Stimulated activated CD8-positive, alpha-beta memory T cell treated with anti-CD3 and anti-CD28 coated beads, Interleukin-15, amount 100 ng/mL, for 24 hours (primary cell): Measurements from ENCODE around the gene SHROOM3.

Experiments
- DNase-seq: peaks from one replicate; pipeline ENCODE4 v3.0.0-alpha.2; 2020; ENCODE audit warnings: low read depth

The SHROOM3 gene

DNA sequence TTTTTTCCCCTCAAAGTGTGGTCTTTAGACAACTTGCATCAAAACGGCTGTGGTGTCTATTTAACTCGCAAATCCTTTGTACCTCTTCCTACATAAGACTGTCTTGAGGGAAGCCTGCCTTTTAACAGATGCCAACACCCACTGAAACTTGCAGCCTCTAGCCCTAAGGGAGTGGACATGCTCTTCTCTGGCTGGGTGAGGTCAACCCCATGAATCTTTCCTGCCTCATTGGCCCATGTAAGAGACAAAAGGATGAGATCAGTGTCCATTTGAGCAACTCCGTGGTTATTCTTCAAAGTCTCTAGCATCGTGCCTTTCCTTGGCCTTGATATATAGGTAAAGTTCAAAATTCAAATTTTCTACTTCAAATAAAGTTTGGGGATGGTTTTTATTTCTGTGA lies 134.7 kb downstream of the SHROOM3 start:
- DNase-seq = no peak

DNA sequence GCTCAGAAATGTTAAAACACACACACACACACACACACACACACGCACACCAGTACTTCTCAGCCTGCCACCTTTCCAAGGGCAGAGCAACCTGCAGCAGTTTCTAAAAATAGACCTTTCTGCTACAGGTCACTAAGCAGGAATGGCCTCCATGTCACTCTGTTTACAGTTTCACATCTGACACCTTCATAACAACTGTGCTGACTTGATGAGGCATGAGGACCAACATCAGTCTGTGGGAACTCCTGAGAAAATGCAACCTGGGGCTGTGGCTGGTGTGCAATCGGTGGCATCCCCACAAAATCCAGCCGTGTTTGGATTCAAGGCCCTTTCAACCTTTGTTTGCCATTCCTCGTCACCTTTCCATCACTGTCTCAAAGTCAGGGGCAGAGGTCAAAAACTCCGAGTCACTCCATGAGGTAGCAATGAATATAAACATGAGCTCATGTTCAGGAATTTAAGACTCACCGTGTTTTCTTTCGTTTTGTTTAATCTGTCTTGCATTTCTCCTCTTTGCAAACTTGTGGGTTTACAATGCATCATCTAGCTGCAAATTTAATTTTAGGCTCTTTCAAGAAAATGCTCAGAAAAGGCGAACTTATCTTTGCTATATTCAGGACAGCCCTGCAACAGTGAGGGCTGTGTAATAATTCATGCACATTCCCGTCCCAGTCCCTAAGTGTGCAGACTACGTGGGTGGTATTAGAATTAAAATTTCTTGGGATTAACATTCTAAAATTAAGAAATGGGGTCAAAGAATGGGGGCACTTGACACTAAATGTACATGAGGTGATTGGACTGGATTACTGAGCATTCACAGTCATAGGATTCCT lies 135.3 kb downstream of the SHROOM3 start:
- DNase-seq = no peak

GRCh38 chr4:76571274-76571673 lies 136.2 kb downstream of the SHROOM3 start:
- DNase-seq = no peak

GRCh38 chr4:76572224-76572623 lies 137.2 kb downstream of the SHROOM3 start:
- DNase-seq = no peak

- no peak for DNase-seq
These were observed 141.8 kb downstream of the SHROOM3 start for GRCh38 chr4:76576824-76577223.

- DNase-seq = no peak
These were observed 143.1 kb downstream of the SHROOM3 start for GRCh38 chr4:76578002-76578560.

DNA sequence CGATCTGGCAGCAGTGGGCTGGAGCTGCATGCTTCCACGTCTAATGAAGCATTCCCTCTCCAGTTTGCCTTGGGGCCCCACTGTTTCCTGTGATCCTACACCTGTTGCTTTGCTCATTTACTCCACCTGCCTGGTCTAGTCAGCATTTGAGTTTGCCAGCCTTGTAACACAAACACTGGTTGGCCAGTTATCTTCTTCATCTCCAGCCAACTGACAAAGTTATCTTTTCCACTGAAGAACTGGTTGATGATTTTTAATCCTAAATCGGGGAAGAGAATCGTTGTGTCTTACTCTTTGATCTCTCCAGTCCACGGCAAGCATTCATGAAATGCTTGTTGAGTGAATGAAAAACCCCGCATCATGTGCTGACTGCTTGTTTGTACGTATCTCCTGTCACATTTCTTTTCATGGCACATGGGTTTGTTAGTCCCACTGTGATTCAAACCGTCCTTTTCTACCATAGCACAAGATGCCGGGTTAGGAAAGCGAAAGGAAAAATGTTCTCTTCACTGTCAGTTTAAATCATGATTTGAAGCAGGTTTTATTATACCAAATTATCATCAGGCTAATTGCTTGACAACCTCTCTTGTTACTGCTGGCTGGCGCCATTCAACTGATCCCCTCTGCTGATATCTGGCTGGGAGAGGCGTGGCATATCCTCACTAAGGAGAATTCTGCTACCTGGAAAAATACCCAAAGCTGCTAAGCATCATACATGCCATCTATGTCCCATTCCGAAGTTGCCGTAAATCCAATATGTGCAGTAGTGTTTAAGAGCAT lies 144.8 kb downstream of the SHROOM3 start:
- DNase-seq = no peak

DNA sequence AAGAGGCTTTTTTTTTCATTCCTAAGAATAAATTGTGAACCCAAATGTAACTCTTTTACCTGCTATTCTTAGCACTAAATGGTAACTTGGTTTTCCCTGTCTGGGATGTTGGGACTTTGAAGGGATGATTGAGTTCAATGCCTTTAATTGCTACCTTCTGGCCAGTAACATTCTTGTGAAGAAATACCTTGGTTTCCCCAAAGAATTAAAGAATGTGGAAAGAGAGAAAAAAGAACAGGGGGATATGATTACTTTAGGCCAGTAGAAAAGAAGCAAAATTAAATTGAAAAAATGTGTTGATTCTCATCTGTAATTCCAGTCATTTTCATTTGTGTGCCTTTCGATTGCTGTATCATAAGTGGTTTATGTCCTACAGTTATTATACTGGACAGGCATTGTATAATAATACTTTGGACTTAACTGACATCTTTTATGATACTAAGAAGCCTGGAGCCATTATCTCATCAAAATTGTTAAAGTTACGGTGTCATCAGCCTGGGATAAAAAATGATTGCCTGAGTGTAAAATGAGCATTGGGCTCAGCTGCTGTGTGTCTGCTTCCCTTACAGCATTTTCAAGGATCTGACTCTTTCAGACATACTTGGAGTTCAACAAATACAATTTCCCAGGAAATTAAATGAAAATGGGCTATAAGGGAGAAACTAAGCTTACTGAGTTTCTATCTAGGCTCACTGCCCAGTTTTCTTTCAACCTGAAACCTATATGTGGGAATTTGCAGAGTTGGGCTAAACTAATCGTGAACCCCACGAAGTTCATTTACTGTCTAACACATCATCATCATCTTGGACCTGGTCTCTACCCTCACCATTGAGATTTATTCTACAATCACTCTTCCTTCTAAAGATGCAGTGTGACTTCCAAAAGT lies 146.3 kb downstream of the SHROOM3 start:
- no peak for DNase-seq

- no peak for DNase-seq
These were observed 147.2 kb downstream of the SHROOM3 start for GRCh38 chr4:76582074-76582816.

DNA sequence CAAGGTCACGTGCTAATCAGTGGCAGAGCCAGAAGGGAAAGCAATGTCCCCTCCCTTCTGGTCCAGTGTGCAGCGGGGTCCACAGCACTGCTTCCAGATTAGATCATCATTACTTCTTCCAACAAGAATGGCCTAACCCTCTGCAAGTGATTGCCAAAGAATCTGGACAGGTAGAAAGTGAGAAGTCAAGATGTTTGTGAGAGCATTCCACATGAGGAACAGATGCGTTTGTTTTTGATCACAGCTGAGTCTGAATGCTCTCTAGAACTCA lies 147.7 kb downstream of the SHROOM3 start:
- DNase-seq = no peak

DNA sequence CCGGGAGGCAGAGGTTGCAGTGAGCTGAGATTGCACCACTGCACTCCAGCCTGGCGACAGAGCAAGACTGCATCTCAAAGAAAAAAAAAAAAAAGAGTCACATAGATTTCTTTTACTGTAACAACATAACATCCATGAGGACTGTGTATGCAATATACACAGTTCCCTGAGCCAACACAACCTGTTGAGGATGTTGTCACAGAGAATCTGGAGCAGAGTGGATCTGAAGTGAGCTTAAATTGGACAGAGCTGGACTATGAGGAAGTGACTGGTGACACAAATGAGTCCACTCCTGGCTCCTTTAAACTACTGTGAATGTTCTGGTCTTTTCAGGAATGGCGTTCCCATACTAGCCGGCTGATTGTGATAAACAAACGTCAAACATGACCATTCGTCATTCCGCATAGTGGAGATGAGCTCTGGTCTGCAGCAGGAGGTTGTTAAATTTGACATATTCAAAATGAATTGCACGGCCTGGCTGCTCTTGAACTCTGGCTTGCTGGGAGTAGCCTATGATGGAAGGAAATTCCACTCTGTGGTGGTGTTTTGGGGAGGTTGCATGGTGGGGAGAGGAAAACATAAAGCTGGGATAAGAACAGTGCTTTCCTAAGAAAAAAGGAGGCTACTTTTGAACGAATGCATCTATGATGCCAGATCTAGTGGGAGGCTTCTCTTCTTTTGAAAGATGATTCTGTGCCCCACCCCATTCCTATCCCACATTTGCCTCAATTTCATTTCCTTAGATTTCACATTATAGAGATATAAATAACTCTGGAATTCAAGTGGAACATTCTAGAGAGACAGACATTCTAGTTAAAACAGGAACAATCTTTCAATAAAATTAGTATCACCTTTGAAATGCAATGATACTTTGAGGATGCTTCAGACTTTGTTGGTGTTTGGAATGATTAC lies 149.5 kb downstream of the SHROOM3 start:
- DNase-seq = no peak

DNA sequence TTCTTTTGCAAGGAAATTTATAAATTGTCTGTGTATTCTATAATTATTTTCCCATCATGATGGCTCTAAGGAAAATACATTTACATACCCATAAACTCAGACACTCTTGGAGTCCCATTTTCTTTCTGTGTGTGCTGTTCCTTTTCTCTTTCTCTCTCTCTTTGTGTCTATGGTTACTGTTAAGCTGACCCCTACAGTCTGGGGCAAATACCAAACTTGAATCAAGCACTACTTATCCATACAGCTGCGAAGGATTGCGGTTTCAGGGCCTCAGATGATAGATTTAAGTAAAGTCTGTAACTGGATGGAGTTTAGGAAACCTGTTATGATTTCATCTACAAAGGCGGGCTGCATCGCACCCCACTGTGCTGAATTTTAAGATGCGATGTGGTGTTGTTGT lies 150.2 kb downstream of the SHROOM3 start:
- no peak for DNase-seq

DNA sequence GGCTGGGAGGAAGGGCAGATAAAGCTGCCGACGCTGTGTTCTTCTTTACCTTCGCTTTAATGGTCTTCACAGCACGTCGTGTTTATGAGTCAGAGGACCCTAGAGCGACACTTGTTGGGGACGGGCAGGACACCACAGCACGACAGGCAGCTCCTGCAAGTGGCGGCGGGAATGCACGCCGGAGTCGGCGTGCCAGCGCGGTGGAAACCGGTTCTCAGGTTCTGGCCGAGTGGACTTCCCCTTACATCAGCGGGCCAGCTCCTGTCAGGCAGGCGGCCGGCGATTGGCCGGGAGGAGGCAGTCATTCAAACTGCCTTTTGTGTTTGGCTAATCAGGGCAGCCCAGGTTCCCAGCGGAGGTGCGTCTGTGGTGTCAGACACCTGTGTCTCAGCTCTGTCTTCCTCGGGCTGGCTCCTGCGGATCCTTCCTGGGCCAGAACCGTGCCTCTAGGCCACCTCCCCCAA lies 150.9 kb downstream of the SHROOM3 start:
- DNase-seq = no peak

DNA sequence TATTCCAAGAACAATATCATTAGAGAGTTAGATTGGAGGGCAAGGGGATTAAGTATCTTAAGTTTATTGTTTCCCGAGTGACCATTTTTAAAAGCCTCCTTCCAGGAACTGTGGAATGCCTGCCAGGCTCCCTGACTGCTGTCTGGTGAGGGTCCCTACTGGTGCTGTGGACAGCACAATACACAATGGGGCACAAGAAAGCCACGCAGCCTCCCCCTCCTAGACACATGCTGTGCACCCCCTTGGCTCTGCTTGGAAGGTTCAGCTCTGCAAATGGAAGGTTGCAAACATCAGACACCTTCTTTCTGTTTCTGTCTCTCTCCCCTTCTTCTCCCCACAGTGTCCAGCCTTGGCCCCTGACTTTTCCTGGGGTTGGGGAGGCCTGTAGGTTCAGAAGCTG lies 153.2 kb downstream of the SHROOM3 start:
- DNase-seq = no peak

- no peak for DNase-seq
These were observed 154.4 kb downstream of the SHROOM3 start for GRCh38 chr4:76589402-76589801.

DNA sequence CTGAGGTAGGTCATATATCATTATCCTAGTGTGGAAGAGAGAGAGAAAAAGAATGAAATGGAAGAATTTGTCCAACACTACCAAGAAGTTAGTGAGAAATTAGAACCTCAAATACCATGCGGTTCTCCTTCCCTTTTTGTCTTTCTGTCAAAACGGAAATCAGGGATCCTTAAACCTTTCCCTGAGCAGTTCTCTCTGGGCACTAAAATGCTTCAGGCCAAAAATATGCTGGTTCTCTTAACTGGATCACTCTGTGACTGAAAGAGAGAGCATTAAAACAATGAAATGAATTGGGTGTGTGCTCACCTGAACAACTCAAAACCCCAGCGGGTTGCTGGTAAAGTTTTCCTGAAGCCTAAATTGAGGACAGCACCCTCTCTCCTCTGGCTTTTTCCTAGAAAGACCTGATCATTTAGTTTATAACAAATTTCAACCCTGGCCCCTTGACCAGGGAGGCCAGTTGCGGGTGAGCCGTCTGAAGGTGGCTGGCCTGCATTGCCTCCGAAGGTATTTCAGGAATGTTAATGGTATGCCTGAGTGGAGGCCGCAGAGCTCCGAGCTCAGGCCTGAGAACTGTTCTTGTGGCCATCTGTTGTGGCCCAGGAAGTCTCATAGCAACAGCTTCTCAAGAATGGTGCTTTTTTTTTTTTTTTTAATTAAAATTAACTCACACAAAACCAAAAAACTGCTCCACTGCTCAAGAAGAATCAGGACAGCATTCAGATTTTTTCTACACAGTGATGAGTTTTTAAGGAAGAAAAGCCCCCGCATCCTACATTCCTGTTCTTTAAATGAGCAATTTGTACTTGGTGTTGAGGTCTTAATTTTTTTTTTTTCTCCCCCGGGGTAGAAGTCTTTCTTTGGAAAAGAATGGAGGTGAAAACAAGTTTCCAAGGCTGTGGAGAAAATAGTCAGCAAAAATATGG lies 155.1 kb downstream of the SHROOM3 start:
- no peak for DNase-seq

DNA sequence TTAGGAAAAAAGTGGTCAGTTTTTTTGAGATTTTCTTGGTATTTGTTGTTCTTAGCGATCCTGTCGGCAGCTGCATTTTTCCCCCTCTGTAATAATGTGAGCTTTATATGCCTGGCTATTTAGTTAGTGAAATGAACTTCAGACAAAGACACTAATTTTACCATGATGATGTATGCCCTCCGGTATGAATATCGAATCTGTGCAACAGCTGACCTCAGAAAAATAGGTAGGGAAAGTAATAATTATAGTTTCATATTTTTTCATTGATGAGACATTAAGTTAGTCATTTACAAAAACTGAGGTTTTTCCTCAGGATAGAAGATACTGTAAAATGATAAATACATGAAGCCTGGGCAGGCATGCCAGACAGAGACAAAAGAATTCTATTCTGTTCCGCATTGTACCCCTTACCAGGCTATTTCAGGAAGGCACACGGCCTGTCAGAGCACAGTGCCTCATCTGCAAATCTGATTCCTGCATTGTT lies 155.8 kb downstream of the SHROOM3 start:
- DNase-seq = no peak

DNA sequence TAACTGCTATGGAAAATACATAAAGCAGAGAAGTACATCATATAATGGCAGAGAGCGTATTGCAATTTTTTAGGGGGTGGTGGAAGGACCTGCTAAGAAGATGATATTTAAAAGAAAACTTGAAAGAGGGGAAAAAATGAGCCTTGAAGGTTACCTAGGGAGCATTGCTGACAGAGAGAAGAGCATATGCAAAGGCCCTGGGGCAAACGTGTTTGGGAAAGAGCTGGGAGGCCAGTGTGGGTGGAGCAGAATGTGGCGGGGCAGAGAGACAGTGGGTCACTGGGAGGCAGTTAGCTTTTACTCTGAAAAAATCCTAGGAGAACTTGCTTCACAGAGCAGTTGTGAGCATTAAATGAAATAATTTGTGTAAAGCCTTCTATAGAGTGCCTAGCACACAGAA lies 157.0 kb downstream of the SHROOM3 start:
- DNase-seq = no peak

- DNase-seq = no peak
These were observed 157.4 kb downstream of the SHROOM3 start for GRCh38 chr4:76592460-76592859.
